Stimulated activated CD8-positive, alpha-beta memory T cell treated with anti-CD3 and anti-CD28 coated beads, Interleukin-4, amount 100 ng/mL, for 1 hour (primary cell): ENCODE measurements around the gene DNAJB12.
A peak's percentile ranks its signal among the peaks of the same experiment; 100 is the strongest.
"Not testable (repeated sequence)": the region's sequence is repeated elsewhere in the genome, so short reads cannot be mapped to it uniquely, and the experiment has no call there.

ENCODE experiments used
- DNase-seq, 2 donors: peaks; one replicate each; pipeline ENCODE4 v3.0.0-alpha.2; 2020; ENCODE audit warnings: low read depth in 2 of 2, low spot score in 1 of 2

The DNAJB12 gene

GRCh38 chr10:72316748-72317435 lies 37.8 kb downstream of the DNAJB12 start:
- DNase-seq: no peak

DNA sequence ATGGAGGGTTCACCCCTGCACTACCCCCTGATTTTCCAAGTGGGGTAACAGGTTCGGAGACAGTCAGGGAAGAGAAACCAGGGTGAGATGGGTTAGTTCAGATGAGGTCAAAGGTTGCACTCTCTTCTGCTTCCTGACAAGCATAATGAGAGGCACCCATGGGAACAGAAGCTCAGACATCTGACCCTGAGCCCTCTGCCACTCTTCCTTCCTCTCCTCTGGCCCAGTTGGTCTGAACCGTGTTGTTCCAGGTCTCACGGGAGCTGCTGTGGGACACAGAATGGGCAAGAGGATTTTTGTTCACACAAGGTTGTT lies 38.4 kb downstream of the DNAJB12 start:
- no peak for DNase-seq

GRCh38 chr10:72315611-72316385 lies 38.9 kb downstream of the DNAJB12 start:
- no peak for DNase-seq

GRCh38 chr10:72315054-72315453 lies 39.7 kb downstream of the DNAJB12 start:
- DNase-seq: no peak

- DNase-seq: no peak
These were observed 40.5 kb downstream of the DNAJB12 start for GRCh38 chr10:72314263-72314662.

DNA sequence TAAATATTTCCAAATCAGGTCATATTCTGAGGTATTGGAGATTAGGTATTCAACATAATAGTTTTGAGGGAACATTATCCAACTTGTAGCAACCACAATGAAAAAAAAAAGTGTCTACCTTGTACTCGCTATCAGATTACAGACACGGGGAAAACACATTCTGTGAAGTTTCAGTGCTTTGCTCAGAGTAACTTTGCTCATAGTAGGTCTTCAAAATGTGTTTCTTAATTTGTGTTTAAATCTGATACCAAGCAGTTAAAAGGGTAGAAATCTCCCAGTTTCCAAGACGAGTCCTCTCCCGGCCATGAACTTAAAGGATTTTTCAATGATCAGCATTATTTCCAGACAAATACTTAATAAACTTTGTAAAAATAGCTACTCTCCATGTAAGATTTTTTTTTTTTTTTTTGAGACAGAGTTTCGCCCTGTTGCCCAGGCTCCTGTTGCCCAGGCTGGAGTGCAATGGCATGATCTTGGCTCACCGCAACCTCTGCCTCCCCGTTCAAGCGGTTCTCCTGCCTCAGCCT lies 41.8 kb downstream of the DNAJB12 start:
- no peak for DNase-seq

DNA sequence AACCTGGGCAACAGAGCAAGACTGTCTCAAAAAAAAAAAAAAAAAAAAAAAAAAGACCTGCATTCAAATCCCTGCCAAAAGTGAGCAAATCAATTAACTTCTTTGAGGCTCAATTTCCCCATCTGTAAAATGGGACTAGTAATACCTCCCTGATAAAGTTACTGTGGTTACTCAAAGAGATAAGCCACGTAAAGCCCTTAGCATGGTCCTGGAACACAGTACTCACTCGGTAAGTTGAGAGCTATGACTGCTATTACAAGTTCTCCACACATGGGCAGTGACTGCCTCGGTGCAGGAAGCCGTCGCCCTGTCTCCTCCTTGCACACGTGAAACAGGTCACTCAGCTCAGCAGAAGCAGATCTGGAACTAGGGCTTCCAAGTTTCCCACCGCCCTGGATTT lies 43.1 kb downstream of the DNAJB12 start:
- DNase-seq: no peak

- no peak for DNase-seq
These were observed 44.1 kb downstream of the DNAJB12 start for GRCh38 chr10:72310636-72311035.

DNA sequence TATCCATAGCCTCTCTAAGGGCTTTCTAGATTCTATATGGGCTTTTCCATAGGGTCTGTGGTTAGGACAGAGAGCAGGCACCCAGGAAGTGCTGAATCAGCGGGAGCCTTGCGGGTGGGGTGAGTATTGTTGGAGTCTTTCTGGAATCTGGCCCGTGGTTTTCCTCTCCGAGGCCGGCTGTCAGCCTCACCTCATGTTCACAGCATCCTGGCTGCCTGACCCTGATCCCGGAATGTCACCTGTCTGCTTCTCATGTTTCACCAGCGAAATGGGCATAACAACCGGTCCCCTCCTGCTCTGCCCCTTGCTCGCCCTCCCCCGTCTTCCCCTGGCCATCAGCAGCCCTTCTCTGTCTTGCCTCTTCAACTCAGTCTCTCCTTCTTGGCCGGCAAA lies 44.5 kb downstream of the DNAJB12 start:
- no peak for DNase-seq

GRCh38 chr10:72309290-72310240 lies 45.2 kb downstream of the DNAJB12 start:
- no peak for DNase-seq

GRCh38 chr10:72308320-72308987 lies 46.3 kb downstream of the DNAJB12 start:
- no peak for DNase-seq

DNA sequence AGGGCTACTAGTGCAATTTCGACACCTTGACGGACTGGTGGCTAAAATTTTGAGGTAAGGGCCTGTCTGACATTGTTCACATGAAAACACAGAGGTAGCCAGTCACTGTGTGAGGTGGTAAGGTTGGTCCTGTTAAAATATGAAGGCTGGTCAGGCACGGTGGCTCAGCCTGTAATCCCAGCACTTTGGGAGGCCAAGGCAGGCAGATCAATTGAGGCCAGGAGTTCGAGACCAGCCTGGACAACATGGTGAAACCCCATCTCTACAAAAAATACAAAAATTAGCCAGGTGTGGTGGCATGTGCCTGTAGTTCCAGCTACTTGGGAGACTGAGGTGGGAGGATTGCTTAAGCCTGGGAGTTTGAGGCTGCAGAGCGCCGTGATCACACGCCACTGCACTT lies 47.0 kb downstream of the DNAJB12 start:
- not testable (repeated sequence) for DNase-seq

DNA sequence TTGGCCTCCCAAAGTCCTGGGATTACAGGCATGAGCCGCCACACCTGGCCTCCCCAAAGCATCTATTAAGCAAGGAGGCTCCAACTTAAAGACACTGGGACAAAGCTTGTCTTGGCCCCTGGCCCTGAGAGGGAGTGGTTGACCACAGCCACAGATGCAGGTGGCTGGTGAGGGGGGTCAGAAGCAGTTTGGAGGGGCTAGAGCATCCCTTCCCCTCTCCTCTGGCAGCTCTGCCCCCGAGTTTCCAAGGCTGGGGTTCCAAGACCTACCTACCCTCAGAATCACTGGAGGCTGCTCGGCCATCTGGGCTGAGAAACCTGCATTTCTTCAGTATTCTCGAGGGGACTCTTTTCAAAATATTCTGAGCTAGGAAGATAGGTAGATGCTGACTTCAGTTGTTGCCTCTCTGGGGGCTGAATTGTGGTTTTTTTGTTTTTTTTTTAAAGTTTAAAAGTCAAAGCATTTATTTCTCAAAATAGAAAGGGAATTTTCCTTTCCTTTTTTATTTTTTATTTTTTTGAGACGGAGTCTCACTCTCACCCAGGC lies 48.4 kb downstream of the DNAJB12 start:
- no peak for DNase-seq

- no peak for DNase-seq
These were observed 51.1 kb downstream of the DNAJB12 start for GRCh38 chr10:72303424-72304128.

DNA sequence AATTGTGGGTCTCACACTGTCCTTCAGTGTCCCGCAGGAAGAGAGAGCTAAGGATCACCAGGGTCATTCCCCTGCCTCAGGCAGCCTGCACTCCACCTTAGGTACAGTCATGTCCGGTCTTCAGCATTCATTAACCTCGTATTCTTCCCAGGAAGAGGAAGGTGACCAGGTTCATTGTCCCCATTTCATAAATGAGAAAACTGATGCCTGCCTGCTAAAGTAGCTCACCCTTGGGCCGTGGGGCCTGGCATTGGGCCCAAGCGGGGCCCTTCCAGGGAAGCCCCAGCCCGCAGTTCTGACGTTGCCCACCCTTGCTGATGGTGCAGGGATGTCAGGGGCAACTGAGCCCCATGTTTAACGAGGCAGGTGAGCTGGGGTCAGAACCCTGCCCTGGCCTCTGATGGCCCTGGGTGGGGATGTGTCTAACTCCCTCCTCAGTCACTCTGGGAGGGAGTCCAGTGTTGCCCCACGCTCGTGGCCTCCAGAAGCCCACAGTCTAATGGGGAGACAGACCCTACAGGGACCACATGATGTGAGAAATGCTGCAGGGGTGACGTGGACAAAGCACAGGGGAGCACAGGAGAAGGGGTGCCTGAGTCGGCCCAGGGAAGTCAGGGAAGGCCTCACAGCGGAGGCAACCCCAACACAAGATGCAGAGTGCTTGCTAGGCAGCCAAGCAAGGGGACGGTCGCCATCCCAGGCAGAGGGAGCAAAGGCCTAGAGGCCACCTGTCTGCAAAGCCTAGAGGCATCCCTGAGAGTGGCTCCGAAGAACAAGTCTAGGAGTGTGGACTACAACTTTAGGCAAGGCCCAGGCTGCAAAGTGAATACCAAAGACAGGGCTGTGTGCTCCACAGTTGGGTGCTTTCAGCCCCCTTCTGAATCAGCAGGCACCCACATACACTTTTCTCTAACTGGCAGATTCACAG lies 55.9 kb downstream of the DNAJB12 start:
- DNase-seq: no peak

GRCh38 chr10:72297805-72298591 lies 56.7 kb downstream of the DNAJB12 start:
- peak; percentile 75 to 80 for DNase-seq

DNA sequence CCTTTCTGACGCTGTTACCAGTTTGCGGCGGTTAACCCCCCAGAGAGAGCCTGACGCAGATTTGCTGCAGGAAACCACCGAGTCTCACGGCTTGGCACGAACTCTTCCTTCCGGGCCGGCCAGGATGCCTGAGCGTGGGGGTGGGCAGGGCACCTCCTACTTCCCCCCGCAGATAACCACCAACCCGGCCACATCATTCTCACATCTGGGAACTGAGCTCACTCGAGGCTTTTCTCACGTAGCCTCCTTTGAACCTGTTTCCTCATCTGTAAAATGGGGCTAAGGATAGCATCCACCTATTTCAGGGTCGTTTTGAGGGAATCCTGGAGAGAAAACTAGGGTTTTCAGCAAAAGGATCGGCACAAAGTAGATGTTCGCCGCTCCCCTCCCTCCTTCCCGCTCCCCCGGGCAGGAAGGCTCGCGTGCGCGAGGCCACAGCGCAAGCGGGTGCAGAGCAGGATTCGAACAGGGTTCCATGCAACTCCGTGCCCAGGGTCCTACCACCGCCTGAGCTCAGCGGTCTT lies 57.4 kb downstream of the DNAJB12 start:
- DNase-seq: peak; percentile 77 to 92

- DNase-seq: not testable (repeated sequence)
These were observed 57.9 kb downstream of the DNAJB12 start for GRCh38 chr10:72296829-72297280.
